ENCODE data around the gene HMGB1. TPM values are rescaled to one million over a fixed set of nuclear protein-coding genes. Genes with fewer than 3 reads are reported as not detected.
"Not testable (repeated sequence)": the region's sequence is repeated elsewhere in the genome, so short reads cannot be mapped to it uniquely, and the experiment has no call there.

Gene HMGB1
- total RNA-seq, 1 donor from 2014 or later = 640 TPM

- H3K27me3 Mint-ChIP-seq = peaks cover 26% of the 10 kb centered on the region
- H3K36me3 Mint-ChIP-seq (ENCODE audit: low read depth) = no peaks in the 10 kb centered on the region
Observed at GRCh38 chr13:30480292-30480950, 14.7 kb upstream of the HMGB1 start.

GRCh38 chr13:30479883-30480219, 14.1 kb upstream of the HMGB1 start:
- no peak for DNase-seq
- Mint-ChIP-seq H3K27me3 (peaks cover 23% of the 10 kb centered on the region), H3K4me1 (no peaks in the 10 kb centered on the region), H3K4me3 (no peak overlapping the region), H3K9me3 (no peaks in the 10 kb centered on the region), H3K27ac (no peak overlapping the region), H3K36me3 (ENCODE audit: low read depth) (no peaks in the 10 kb centered on the region)
- intact Hi-C loops (cut with micrococcal nuclease) = no loop called here

More at GRCh38 chr13:30480292-30480950, 14.7 kb upstream of the HMGB1 start:
- intact Hi-C loops (cut with micrococcal nuclease) = no loop called here
- H3K27ac Mint-ChIP-seq = no peak overlapping the region
- H3K9me3 Mint-ChIP-seq = no peaks in the 10 kb centered on the region
- no peak overlapping the region for H3K4me3 Mint-ChIP-seq
- no peaks in the 10 kb centered on the region for H3K4me1 Mint-ChIP-seq
- DNase-seq = no peak

- Mint-ChIP-seq H3K27ac (no peak overlapping the region), H3K4me3 (no peak overlapping the region), H3K9me3 (no peaks in the 10 kb centered on the region), H3K4me1 (no peaks in the 10 kb centered on the region), H3K36me3 (ENCODE audit: low read depth) (no peaks in the 10 kb centered on the region), H3K27me3 (peaks cover 18% of the 10 kb centered on the region)
- no peak for DNase-seq
- intact Hi-C loops (cut with micrococcal nuclease) = no loop called here
Observed at GRCh38 chr13:30479154-30479882, 13.6 kb upstream of the HMGB1 start.

DNA sequence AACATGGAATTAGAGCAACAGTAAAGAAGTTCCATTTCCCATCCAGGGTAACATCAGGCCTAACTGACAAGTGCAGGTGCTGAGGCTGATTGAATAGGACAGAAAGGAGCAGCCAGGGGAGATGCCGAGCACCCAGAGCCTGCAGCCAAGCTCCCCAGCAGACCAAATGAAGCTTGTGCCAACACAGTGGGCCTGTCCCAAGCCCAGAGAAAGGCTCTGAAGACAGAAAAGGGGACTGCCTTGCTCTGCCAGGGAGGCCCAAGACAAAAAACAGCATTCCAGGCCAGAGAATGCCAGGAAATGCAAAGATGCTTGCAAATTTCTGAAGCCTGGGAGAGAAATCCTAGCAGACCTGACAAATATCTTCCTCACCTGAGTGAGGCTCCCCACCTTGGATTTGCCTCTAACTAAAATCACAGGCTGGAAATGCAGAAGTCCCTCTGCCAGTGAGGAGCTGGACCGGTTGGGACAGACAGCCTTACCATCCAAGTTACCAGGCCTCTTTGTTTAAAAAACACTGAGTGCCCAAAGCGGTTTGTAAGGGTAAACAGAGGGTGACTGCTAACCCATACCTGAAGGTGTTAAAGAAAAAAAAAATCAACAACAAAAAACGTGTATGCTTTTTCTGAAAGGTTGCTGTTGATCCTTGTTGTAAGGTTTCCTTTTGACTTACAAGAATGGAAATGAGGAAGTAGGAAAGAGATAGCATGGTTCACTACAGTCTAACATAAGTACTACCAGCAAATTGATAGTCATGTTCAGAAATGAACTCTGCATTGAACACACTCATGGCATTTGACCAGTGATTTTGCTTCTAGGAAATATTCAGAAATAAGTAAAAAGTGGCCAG, 11.8 kb upstream of the HMGB1 start:
- Mint-ChIP-seq H3K4me1 (no peaks in the 10 kb centered on the region), H3K36me3 (ENCODE audit: low read depth) (no peaks in the 10 kb centered on the region), H3K9me3 (no peaks in the 10 kb centered on the region), H3K27me3 (peaks cover 14% of the 10 kb centered on the region), H3K27ac (no peak overlapping the region), H3K4me3 (no peak overlapping the region)
- no peak for DNase-seq
- intact Hi-C loops (cut with micrococcal nuclease) = no loop called here

DNA sequence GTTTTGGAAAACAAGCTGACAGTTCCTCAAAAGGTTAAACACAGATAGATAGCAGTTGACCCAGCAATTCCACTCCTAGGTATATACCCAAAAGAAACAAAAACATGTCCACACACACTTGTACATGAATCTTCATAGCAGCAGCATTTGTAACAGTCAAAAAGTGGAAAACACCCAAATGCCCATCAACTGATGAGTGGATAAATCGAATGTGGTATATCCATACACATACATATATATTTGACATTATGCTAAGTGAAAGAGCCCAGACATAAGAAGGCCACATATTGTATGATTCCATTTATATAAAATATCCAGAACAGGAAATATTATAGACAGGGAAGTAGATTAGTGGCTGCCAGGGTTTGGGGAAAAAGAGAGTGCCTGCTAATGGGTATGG, 7.9 kb upstream of the HMGB1 start:
- no peak overlapping the region for H3K4me3 Mint-ChIP-seq
- intact Hi-C loops (cut with micrococcal nuclease) = no loop called here
- H3K9me3 Mint-ChIP-seq = no peaks in the 10 kb centered on the region
- H3K36me3 Mint-ChIP-seq (ENCODE audit: low read depth) = no peaks in the 10 kb centered on the region
- no peak overlapping the region for H3K27ac Mint-ChIP-seq
- no peak for DNase-seq
- no peaks in the 10 kb centered on the region for H3K4me1 Mint-ChIP-seq
- H3K27me3 Mint-ChIP-seq = peaks cover 2% of the 10 kb centered on the region

DNA sequence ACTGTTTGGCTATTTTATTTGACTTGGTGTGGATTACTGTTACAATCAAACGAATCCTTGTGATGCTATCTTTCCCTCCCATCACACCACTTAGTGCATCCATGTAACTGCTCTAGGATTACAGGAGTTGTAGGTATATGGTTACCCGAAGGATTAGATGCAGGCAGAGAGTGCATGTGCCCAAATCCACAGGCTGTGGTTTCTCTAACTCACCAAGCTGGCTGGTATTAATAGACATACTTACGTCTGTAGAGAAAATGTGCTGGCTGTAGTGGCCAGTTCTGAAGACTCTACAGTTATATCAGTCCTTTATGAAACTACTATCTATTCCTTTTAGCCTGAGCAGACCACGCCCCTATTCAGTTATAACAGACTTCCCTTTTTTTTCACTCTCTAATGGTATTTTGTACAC, 1.1 kb upstream of the HMGB1 start:
- H3K27ac Mint-ChIP-seq = peak overlapping the region; percentile 100
- no peak for DNase-seq
- H3K9me3 Mint-ChIP-seq = no peaks in the 10 kb centered on the region
- peak overlapping the region; percentile 88 for H3K4me3 Mint-ChIP-seq
- H3K27me3 Mint-ChIP-seq = peaks cover 3% of the 10 kb centered on the region
- peaks cover 26% of the 10 kb centered on the region for H3K36me3 Mint-ChIP-seq (ENCODE audit: low read depth)
- intact Hi-C loops (cut with micrococcal nuclease) = loop anchor here (1.0 to 10.0 kb wide), 11 partner anchors 37 to 872 kb away; partner anchors contain the start of genes KATNAL1, SLC7A1, UBE2L5 and UBL3
- H3K4me1 Mint-ChIP-seq = peaks cover 25% of the 10 kb centered on the region

DNA sequence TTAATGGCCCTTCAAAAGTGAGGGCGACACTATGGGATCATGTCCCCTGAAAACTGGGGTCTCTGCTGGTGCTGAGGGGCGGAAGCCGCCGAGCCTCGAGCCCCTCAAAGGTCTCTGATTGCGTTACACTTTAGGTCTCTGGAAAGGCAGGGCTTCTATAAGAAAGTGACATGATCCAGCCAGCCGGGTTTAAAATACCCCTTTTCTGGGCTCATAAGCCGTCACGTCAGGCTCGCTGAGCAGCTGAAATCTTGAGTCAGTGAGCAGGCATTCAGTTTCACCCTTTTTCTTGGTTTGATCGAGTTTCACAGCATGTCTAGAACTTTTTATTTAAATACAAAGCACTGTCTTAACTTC, 600 bp upstream of the HMGB1 start:
- no peaks in the 10 kb centered on the region for H3K9me3 Mint-ChIP-seq
- DNase-seq = no peak
- peaks cover 30% of the 10 kb centered on the region for H3K36me3 Mint-ChIP-seq (ENCODE audit: low read depth)
- peak overlapping the region; percentile 100 for H3K27ac Mint-ChIP-seq
- peaks cover 29% of the 10 kb centered on the region for H3K4me1 Mint-ChIP-seq
- H3K4me3 Mint-ChIP-seq = peak overlapping the region; percentile 88
- intact Hi-C loops (cut with micrococcal nuclease) = loop anchor here (1.0 to 10.0 kb wide), 11 partner anchors 36 to 872 kb away; partner anchors contain the start of genes KATNAL1, SLC7A1, UBE2L5 and UBL3
- H3K27me3 Mint-ChIP-seq = peaks cover 3% of the 10 kb centered on the region

- Mint-ChIP-seq H3K9me3 (no peaks in the 10 kb centered on the region), H3K27ac (no peak overlapping the region), H3K36me3 (ENCODE audit: low read depth) (peaks cover 32% of the 10 kb centered on the region), H3K4me1 (peaks cover 30% of the 10 kb centered on the region), H3K27me3 (peaks cover 3% of the 10 kb centered on the region), H3K4me3 (no peak overlapping the region)
- intact Hi-C loops (cut with micrococcal nuclease) = loop anchor here (1.0 to 10.0 kb wide), 8 partner anchors 87 to 870 kb away; partner anchors contain the start of genes SLC7A1 and USPL1
- no peak for DNase-seq
Observed at GRCh38 chr13:30465343-30465592, 468 bp downstream of the HMGB1 start.

DNA sequence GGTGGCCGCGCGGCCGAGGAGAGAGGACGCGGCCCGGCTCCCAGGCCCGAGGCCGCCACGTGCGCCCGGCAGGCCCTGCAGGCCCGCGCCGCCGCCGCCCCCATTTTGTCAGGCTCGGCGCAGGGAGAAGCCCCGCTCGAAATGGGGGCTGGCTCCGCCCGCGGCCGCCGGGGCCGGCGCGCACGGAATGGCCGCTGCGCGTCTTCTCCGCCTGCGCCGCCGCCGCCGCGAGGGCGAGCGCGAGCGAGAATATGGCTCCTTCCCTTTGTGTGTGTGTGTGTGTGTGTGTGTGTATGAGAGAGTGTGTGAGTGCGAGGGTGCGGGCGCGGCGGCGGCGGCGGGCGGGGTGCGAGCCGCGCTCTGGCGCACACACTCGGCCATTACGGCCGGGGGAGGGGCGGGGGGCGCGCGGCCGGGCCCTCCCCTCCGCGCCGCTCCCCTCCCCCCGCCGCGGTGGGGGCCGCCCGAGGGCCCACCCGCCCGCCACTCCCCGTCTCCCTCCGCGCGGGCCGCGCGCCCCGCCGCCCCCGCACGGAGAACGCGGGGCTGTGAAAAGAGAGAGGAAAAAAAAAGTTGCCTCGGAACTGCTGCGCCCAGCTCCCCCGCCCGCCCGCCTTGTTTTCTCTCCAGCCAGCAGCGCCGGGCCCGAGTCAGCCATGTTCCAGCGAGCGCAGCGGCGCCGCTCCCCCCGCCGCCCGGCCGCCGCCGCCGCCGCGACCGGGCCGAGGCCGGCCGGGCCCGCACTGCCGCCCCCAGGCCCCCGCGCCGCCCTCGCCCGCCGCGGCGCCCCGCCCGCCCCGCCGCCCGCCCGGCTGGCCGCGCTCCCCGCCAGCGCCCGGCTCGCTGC, 1.0 kb downstream of the HMGB1 start:
- H3K4me1 Mint-ChIP-seq = peaks cover 30% of the 10 kb centered on the region
- intact Hi-C loops (cut with micrococcal nuclease) = loop anchor here (1.0 to 10.0 kb wide), 11 partner anchors 56 to 870 kb away; partner anchors contain the start of genes SLC7A1 and USPL1
- H3K4me3 Mint-ChIP-seq = peak overlapping the region; percentile 95
- H3K9me3 Mint-ChIP-seq = no peaks in the 10 kb centered on the region
- H3K27me3 Mint-ChIP-seq = peaks cover 3% of the 10 kb centered on the region
- peak; percentile 91 for DNase-seq
- H3K27ac Mint-ChIP-seq = peak overlapping the region; percentile 99
- peaks cover 32% of the 10 kb centered on the region for H3K36me3 Mint-ChIP-seq (ENCODE audit: low read depth)

GRCh38 chr13:30463787-30464495, 1.8 kb downstream of the HMGB1 start:
- Mint-ChIP-seq H3K4me1 (peaks cover 33% of the 10 kb centered on the region), H3K9me3 (no peaks in the 10 kb centered on the region), H3K27ac (peak overlapping the region; percentile 99), H3K4me3 (peak overlapping the region; percentile 95), H3K27me3 (peaks cover 3% of the 10 kb centered on the region), H3K36me3 (ENCODE audit: low read depth) (peaks cover 39% of the 10 kb centered on the region)
- DNase-seq = peak; percentile 94
- intact Hi-C loops (cut with micrococcal nuclease) = loop anchor here (1.0 to 10.0 kb wide), 7 partner anchors 56 to 869 kb away; partner anchors contain the start of gene SLC7A1

- intact Hi-C loops (cut with micrococcal nuclease) = loop anchor here (1.0 to 10.0 kb wide), 3 partner anchors 213 to 867 kb away; partner anchors contain the start of gene SLC7A1
- H3K36me3 Mint-ChIP-seq (ENCODE audit: low read depth) = peaks cover 54% of the 10 kb centered on the region
- H3K4me3 Mint-ChIP-seq = peak overlapping the region; percentile 61
- not testable (repeated sequence) for H3K9me3 Mint-ChIP-seq, H3K27me3 Mint-ChIP-seq
- H3K27ac Mint-ChIP-seq = peak overlapping the region; percentile 76
- peaks cover 31% of the 10 kb centered on the region for H3K4me1 Mint-ChIP-seq
- peak; percentile 66 for DNase-seq
Observed at GRCh38 chr13:30461279-30462066, 4.3 kb downstream of the HMGB1 start.

- Mint-ChIP-seq H3K27me3 (no peaks in the 10 kb centered on the region), H3K4me1 (peaks cover 16% of the 10 kb centered on the region), H3K27ac (no peak overlapping the region), H3K9me3 (no peaks in the 10 kb centered on the region), H3K4me3 (no peak overlapping the region), H3K36me3 (ENCODE audit: low read depth) (peaks cover 33% of the 10 kb centered on the region)
- DNase-seq = no peak
- intact Hi-C loops (cut with micrococcal nuclease) = no loop called here
Observed at GRCh38 chr13:30457306-30457891, 8.3 kb downstream of the HMGB1 start.

Measured in activated CD4-positive, alpha-beta T cell treated with anti-CD3 and anti-CD28 coated beads, Interleukin-2, amount 10 ng/mL, durations not matched to agents 24 days and 14 days (primary cell).